ENCODE data around the gene AUP1.

AUP1 gene

GRCh38 chr2:74498500-74499266, 30.8 kb downstream of the AUP1 start:
- TF ChIP-seq HDGF (IDR thresholded peaks at IDR 0.05; ENCODE audit: borderline replicate concordance) (no peak), SUZ12 (IDR thresholded peaks at IDR 0.05) (no peak), TARDBP (IDR thresholded peaks at IDR 0.05) (no peak), L3MBTL2 (conservative IDR thresholded peaks at IDR 0.05) (no peak), LEF1 (IDR thresholded peaks at IDR 0.05; ENCODE audit: borderline replicate concordance) (no peak), ZNF384 (IDR thresholded peaks at IDR 0.05) (no peak), SP1 (IDR thresholded peaks at IDR 0.05) (no peak), CTBP1 (IDR thresholded peaks at IDR 0.05; ENCODE audit: borderline replicate concordance) (no peak), NFRKB (IDR thresholded peaks at IDR 0.05) (no peak), ARNT (IDR thresholded peaks at IDR 0.05) (no peak), FOXK2 (IDR thresholded peaks at IDR 0.05) (no peak), FOXM1 (IDR thresholded peaks at IDR 0.05; ENCODE audit: borderline replicate concordance) (no peak), ELF4 (IDR thresholded peaks at IDR 0.05) (no peak), FOXA1 (IDR thresholded peaks at IDR 0.05) (no peak)
- TF ChIP-seq, protein P1, sequence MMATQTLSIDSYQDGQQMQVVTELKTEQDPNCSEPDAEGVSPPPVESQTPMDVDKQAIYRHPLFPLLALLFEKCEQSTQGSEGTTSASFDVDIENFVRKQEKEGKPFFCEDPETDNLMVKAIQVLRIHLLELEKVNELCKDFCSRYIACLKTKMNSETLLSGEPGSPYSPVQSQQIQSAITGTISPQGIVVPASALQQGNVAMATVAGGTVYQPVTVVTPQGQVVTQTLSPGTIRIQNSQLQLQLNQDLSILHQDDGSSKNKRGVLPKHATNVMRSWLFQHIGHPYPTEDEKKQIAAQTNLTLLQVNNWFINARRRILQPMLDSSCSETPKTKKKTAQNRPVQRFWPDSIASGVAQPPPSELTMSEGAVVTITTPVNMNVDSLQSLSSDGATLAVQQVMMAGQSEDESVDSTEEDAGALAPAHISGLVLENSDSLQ (IDR thresholded peaks at IDR 0.05): no peak
- CTCF ChIA-PET: no interaction called here
- POLR2A ChIA-PET: no interaction called here
- DNase-seq (ENCODE audit: extremely low spot score): no peak

DNA sequence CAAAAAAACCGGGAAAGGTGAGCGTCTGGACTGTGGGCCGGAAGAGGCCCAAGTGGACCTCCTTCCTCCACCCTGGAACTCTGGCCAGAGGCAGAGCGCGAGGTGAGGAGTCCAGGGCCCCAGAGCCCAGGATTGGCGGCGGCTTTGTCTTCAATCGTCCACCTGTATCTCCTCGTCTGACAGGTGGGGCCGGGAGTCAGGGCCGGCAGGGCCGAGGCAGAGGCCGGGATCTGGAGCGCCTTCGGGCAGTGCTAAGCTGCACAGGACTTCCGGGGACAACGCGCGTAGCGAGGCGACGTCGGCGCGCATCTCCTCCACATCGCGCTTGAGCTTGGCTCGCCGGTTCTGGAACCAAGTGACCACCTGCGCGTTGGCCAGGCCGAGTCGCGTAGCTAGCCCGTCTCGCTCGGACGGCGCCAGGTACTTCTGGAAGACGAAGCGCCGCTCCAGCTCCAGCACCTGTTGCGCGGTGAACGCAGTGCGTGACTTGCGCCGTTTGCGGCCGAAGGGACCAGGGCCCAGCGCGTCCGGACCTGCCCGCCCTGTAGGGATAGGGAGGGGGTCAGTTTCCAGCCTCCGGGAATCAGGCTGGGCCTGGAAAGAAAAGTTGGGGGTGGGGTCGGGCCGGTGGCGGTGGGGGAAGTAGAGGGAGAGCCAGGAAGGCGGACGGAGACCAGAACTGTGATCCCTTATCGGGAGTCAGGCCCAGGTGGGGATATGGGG, 31.6 kb downstream of the AUP1 start:
- no peak for DNase-seq (ENCODE audit: extremely low spot score)
- CTCF ChIA-PET: no interaction called here
- POLR2A ChIA-PET: no interaction called here
- TF ChIP-seq SP1 (IDR thresholded peaks at IDR 0.05) (no peak), FOXK2 (IDR thresholded peaks at IDR 0.05) (no peak), FOXA1 (IDR thresholded peaks at IDR 0.05) (no peak), HDGF (IDR thresholded peaks at IDR 0.05; ENCODE audit: borderline replicate concordance) (no peak), TARDBP (IDR thresholded peaks at IDR 0.05) (no peak), FOXM1 (IDR thresholded peaks at IDR 0.05; ENCODE audit: borderline replicate concordance) (no peak), ZNF384 (IDR thresholded peaks at IDR 0.05) (no peak), ELF4 (IDR thresholded peaks at IDR 0.05) (no peak)

DNA sequence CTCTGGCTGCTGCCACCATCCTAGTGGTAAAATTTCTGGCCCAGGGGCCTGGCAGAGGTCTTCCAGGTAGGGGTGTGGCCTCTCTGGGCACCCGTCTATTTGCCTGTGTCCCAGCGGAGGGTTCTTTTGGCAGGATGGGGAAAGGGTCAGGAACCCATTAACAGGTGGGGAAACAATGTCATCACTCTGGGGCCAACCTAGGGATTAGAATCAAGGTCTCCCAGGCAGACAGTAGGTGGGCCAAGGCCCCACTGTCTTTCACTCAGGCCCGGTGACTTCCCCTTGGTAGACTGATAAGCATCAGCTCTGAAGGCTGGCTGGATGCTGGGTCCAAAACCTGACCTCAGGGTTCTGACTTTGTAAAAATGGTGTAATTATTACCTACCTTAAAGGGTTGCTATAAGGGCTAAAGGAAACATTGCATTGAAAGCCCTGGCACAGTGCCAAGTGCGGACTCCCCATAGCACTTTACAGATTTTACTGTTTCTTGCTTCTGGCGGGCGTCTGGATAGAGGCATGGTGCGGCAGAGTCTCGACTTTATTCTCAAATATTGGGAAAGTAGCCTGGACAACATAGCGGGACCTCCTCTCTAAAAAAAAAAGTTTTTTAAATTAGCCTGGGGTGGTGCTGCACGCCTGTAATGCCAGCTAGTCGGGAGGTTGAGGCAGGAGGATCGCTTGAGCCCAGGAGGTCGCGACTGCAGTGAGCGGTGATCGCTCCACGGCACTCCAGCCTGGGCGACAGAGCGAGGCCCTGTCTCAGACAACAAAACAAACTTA, 32.3 kb downstream of the AUP1 start:
- no peak for DNase-seq (ENCODE audit: extremely low spot score)
- ChIA-PET CTCF (no interaction called here), POLR2A (no interaction called here)
- no peak for TF ChIP-seq LEF1 (IDR thresholded peaks at IDR 0.05; ENCODE audit: borderline replicate concordance)
- no peak for TF ChIP-seq NFRKB (IDR thresholded peaks at IDR 0.05)

GRCh38 chr2:74495440-74495839, 34.1 kb downstream of the AUP1 start:
- ChIA-PET CTCF (no interaction called here), POLR2A (no interaction called here)
- no peak for TF ChIP-seq SUZ12 (IDR thresholded peaks at IDR 0.05)
- TF ChIP-seq, protein P1 (IDR thresholded peaks at IDR 0.05): no peak
- TF ChIP-seq FOXA1 (IDR thresholded peaks at IDR 0.05): no peak
- no peak for TF ChIP-seq SP1 (IDR thresholded peaks at IDR 0.05)
- TF ChIP-seq FOXK2 (IDR thresholded peaks at IDR 0.05): no peak
- no peak for TF ChIP-seq BHLHE40 (IDR thresholded peaks at IDR 0.05; ENCODE audit: borderline replicate concordance)
- TF ChIP-seq ELF4 (IDR thresholded peaks at IDR 0.05): no peak
- TF ChIP-seq LEF1 (IDR thresholded peaks at IDR 0.05; ENCODE audit: borderline replicate concordance): no peak
- no peak for TF ChIP-seq TARDBP (IDR thresholded peaks at IDR 0.05)
- TF ChIP-seq CTBP1 (IDR thresholded peaks at IDR 0.05; ENCODE audit: borderline replicate concordance): no peak
- no peak for TF ChIP-seq FOXM1 (IDR thresholded peaks at IDR 0.05; ENCODE audit: borderline replicate concordance)
- no peak for TF ChIP-seq HDGF (IDR thresholded peaks at IDR 0.05; ENCODE audit: borderline replicate concordance)
- no peak for TF ChIP-seq ARNT (IDR thresholded peaks at IDR 0.05)
- no peak for TF ChIP-seq NFRKB (IDR thresholded peaks at IDR 0.05)
- TF ChIP-seq ZNF384 (IDR thresholded peaks at IDR 0.05): no peak
- no peak for TF ChIP-seq L3MBTL2 (conservative IDR thresholded peaks at IDR 0.05)
- DNase-seq (ENCODE audit: extremely low spot score): no peak

GRCh38 chr2:74493546-74493945, 36.0 kb downstream of the AUP1 start:
- POLR2A ChIA-PET: interaction anchor here (1.0 to 1.7 kb wide), 5 partner anchors 10 to 28 kb away, joined by 4 read pairs; partner anchors contain the start of genes MRPL53 and PCGF1
- no peak for DNase-seq (ENCODE audit: extremely low spot score)
- CTCF ChIA-PET: no interaction called here
- TF ChIP-seq BHLHE40 (IDR thresholded peaks at IDR 0.05; ENCODE audit: borderline replicate concordance) (no peak), L3MBTL2 (conservative IDR thresholded peaks at IDR 0.05) (no peak), SUZ12 (IDR thresholded peaks at IDR 0.05) (no peak), ZNF384 (IDR thresholded peaks at IDR 0.05) (no peak), FOXA1 (IDR thresholded peaks at IDR 0.05) (no peak), LEF1 (IDR thresholded peaks at IDR 0.05; ENCODE audit: borderline replicate concordance) (no peak), SP1 (IDR thresholded peaks at IDR 0.05) (no peak), TARDBP (IDR thresholded peaks at IDR 0.05) (no peak), FOXM1 (IDR thresholded peaks at IDR 0.05; ENCODE audit: borderline replicate concordance) (no peak)
- TF ChIP-seq, protein P1 (IDR thresholded peaks at IDR 0.05): no peak
